GM12878 (cell line): ENCODE data around the gene NR2F6. TPM values are rescaled to one million over a fixed set of nuclear protein-coding genes. Genes with fewer than 3 reads are reported as not detected.

ENCODE experiments used
- ATAC-seq: fragments of 200-7000 bp; cut with Tn5 transposase; 3 replicates; pipeline ENCODE4 v1.9.1; 2020; ENCODE audit warnings: mild to moderate bottlenecking, moderate library complexity
- BruUV-seq: library from RNA; stranded (reverse); fragments of 400-500 nt; replicated peaks from 2 replicates; lab custom pipeline; 2021; lab: Mats Ljungman, UMichigan
- CTCF ChIA-PET: fragments of 300-600 bp; sonication (Branson Sonifier 250); formaldehyde crosslinking; extraction: SDS; loops from one replicate; lab custom pipeline; 2021; ENCODE audit warnings: inconsistent platforms; lab: Yijun Ruan, JAX
- POLR2A ChIA-PET: fragments of 350-600 bp; formaldehyde crosslinking; extraction: SDS; loops from one replicate; lab custom pipeline; 2021; ENCODE audit warnings: inconsistent platforms; lab: Charles Lee
- RAD21 ChIA-PET: fragments of 300-600 bp; sonication (Branson Sonifier 250); formaldehyde crosslinking; loops from one replicate; lab custom pipeline; 2023; ENCODE audit warnings: antibody characterized with exemption; ENCODE audit not compliant: unreplicated experiment; lab: Charles Lee
- SMC1A ChIA-PET: fragments of 300-600 bp; sonication (Branson Sonifier 250); formaldehyde crosslinking; loops from one replicate; lab custom pipeline; 2023; ENCODE audit not compliant: unreplicated experiment, uncharacterized antibody; lab: Charles Lee
- DNase-seq: peaks from one replicate; pipeline ENCODE4 v3.0.0-alpha.2; 2011; ENCODE audit warnings: low read depth, low spot score
- FAIRE-seq: peaks from 3 replicates; lab custom pipeline; 2011; peaks lifted over from hg19 to GRCh38; lab: Jason Lieb, UNC
- H2AFZ ChIP-seq: 2 replicates; pipeline ENCODE4 v1.6.0; 2011; ENCODE audit warnings: low read depth, low read length, control low read depth; ENCODE audit not compliant: control insufficient read depth
- H3K27ac ChIP-seq: 2 replicates; pipeline ENCODE4 v1.5.1; 2011; ENCODE audit warnings: control low read depth; ENCODE audit not compliant: control insufficient read depth, insufficient read depth
- H3K27me3 ChIP-seq, 2 experiments: replicated peaks in 1 of 2; 2 replicates each; pipeline versions ENCODE4 v1.6.0 to v1.6.1; 2011; ENCODE audit warnings: low read length in 1 of 2; ENCODE audit not compliant: control insufficient read depth in 2 of 2, insufficient read depth in 2 of 2
- H3K36me3 ChIP-seq, 2 experiments: 2 replicates each; pipeline ENCODE4 v1.5.1; 2011; ENCODE audit warnings: low read length in 1 of 2; ENCODE audit not compliant: control insufficient read depth in 2 of 2, insufficient read depth in 2 of 2
- H3K4me1 ChIP-seq: 2 replicates; pipeline ENCODE4 v1.6.1; 2011; ENCODE audit warnings: mild to moderate bottlenecking, low read length, moderate library complexity, mixed read lengths; ENCODE audit not compliant: control insufficient read depth, insufficient read depth
- H3K4me2 ChIP-seq: 2 replicates; pipeline ENCODE4 v1.6.0; 2011; ENCODE audit warnings: control low read depth; ENCODE audit not compliant: control insufficient read depth, insufficient read depth
- H3K4me3 ChIP-seq: fragments of 200-600 bp; sonication (generic); 2 replicates; pipeline ENCODE4 v1.5.1; 2016
- H3K79me2 ChIP-seq: 2 replicates; pipeline ENCODE4 v1.6.0; 2011; ENCODE audit warnings: low read length; ENCODE audit not compliant: control insufficient read depth, insufficient read depth
- H3K9ac ChIP-seq: 2 replicates; pipeline ENCODE4 v1.8.0; 2011; ENCODE audit warnings: low read length, control low read depth, mixed read lengths; ENCODE audit not compliant: control insufficient read depth, insufficient read depth
- H3K9me3 ChIP-seq: replicated peaks from 3 replicates; pipeline ENCODE4 v1.5.1; 2011; ENCODE audit warnings: mild to moderate bottlenecking, low read length; ENCODE audit not compliant: control insufficient read depth, insufficient read depth
- H4K20me1 ChIP-seq: 2 replicates; pipeline ENCODE4 v1.6.0; 2011; ENCODE audit not compliant: control insufficient read depth, insufficient read depth
- GABPA ChIP-seq: IDR thresholded peaks from 2 replicates; pipeline ENCODE4 v1.6.1; 2014; ENCODE audit warnings: antibody characterized with exemption, low read depth, mild to moderate bottlenecking, inconsistent platforms
- IKZF1 ChIP-seq: fragments of 450-650 bp; conservative IDR thresholded peaks from 2 replicates; pipeline ENCODE4 v1.6.1; 2017; ENCODE audit warnings: antibody characterized with exemption, mild to moderate bottlenecking
- JUNB ChIP-seq: IDR thresholded peaks from 2 replicates; pipeline ENCODE4 v1.6.1; 2016; ENCODE audit warnings: antibody characterized with exemption, mild to moderate bottlenecking
- MEF2B ChIP-seq: fragments of 450-650 bp; IDR thresholded peaks from 2 replicates; pipeline ENCODE4 v1.6.1; 2018; ENCODE audit warnings: mild to moderate bottlenecking, moderate library complexity; ENCODE audit not compliant: partially characterized antibody, poor library complexity, severe bottlenecking
- MLLT1 ChIP-seq: fragments of 450-650 bp; IDR thresholded peaks from 2 replicates; pipeline ENCODE4 v1.6.1; 2016; ENCODE audit warnings: mild to moderate bottlenecking
- SPI1 ChIP-seq: IDR thresholded peaks from 2 replicates; pipeline ENCODE4 v1.6.1; 2011; ENCODE audit warnings: low read depth, mild to moderate bottlenecking, low read length, moderate library complexity, borderline replicate concordance; ENCODE audit not compliant: insufficient read depth
- WGBS: methylation state at CpG from one replicate; pipeline ENCODE4 v1.1.6; 2016; ENCODE audit warnings: low lambda C conversion rate; ENCODE audit not compliant: insufficient replicate concordance, insufficient coverage; ENCODE audit errors: missing lambda C conversion rate; 5-methylcytosine and 5-hydroxymethylcytosine counted together
- in situ Hi-C: fragments of 300-500 bp; cut with MboI; formaldehyde crosslinking; loops from 9 replicates; pipeline ENCODE4 v1.14.3; 2018; ENCODE audit warnings: mixed read lengths
- intact Hi-C: fragments of 100-400 bp; cut with micrococcal nuclease; formaldehyde crosslinking; loops from one replicate; pipeline ENCODE4 v1.14.2; 2022; ENCODE audit not compliant: unreplicated experiment
- polyA plus RNA-seq, 11 experiments: library from polyadenylated mRNA; depleted of rRNA in 4 of 11; unstranded in 6 of 11; stranded (reverse) in 5 of 11; fragments of >200 nt; fragmentation: Nextera tagmentation in 4 of 11; fragmentation: Illumina TruSeq in 1 of 11; extraction: Ambion mirVana in 4 of 11; extraction: Trizol in 1 of 11; gene quantifications; 1 replicate in 1 of 11; 2 replicates in 10 of 11; pipeline versions ENCODE4 v1.2.1 to v1.2.3, GENCODE V29; 2011 to 2016; ENCODE audit warnings: inconsistent platforms in 2 of 11, missing spikeins in 2 of 11, low read depth in 1 of 11
- total RNA-seq, 4 experiments: library from RNA; depleted of rRNA in 3 of 4; stranded (reverse); fragments of >200 nt in 3 of 4; fragmentation: Illumina TruSeq in 1 of 4; extraction: Trizol in 1 of 4; gene quantifications; 2 replicates each; pipeline versions ENCODE4 v1.2.1 to v1.2.3, GENCODE V29; 2013 to 2021
- TF ChIP-seq, protein P1 (sequence below): fragments of 450-650 bp; formaldehyde crosslinking; IDR thresholded peaks from 2 replicates; pipeline ENCODE4 v1.4.0; 2020; ENCODE audit warnings: mild to moderate bottlenecking, moderate library complexity

Gene NR2F6
- total and polyA plus RNA-seq, 10 of the 15 experiments (the other 5 are each of a cell fraction or from before 2014, with no cell fraction given), result 0.18 to 15.5 (median 6.1) TPM

DNA sequence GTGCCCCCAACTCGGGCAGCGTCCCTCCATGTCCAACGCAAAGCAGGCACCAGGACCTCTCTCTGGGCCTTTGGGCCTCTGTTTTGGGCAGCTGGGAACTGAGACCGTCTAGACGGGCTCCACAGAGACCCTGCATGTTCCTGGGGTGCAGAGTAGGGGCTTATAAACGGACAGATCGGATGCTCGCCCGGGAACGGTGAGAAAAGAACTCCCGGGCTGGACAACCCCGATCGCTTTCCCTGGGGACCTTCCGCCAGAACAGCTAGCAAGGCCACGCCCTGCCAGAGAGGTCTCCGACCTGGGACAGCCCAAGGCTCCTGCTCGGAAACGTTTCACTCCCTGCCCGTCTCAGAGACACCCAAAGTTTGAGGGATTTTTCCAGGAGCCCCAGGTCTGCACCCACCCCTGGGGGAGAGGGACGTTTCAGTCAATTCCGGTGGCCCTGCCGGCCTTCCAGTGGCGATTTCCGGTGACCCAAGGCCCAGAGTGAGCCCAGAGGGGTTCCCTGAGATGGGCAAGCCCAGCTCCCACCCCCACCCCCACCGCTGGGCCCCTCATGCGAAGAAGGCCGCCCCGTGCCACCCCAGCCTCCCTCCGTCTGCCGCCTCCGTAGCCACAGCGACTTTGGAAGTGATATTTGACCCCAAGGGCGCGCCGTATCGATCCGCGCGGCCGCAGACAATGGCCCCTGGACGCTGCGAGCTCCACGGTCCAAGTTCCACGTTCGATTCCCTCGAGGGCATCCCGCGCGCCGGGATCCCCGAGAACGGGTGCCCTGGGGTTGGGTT is 1.7 kb downstream of the NR2F6 start:
- Histone ChIP-seq H4K20me1 (no peaks in the 10 kb centered on the region), H3K27ac (no peak overlapping the region), H3K4me2 (peak overlapping the region; percentile 77), H3K36me3 (peaks cover 0 to 2% of the 10 kb centered on the region in 2 experiments; a peak in 1 of 4 replicates), H3K79me2 (peaks cover 7% of the 10 kb centered on the region), H3K9me3 (no peaks in the 10 kb centered on the region), H3K4me1 (peaks cover 14% of the 10 kb centered on the region), H3K9ac (no peak overlapping the region), H3K27me3 (no peaks in the 10 kb centered on the region), H2AFZ (no peak overlapping the region), H3K4me3 (peak overlapping the region; percentile 70)
- ATAC-seq, result no peak
- TF ChIP-seq, protein P1, sequence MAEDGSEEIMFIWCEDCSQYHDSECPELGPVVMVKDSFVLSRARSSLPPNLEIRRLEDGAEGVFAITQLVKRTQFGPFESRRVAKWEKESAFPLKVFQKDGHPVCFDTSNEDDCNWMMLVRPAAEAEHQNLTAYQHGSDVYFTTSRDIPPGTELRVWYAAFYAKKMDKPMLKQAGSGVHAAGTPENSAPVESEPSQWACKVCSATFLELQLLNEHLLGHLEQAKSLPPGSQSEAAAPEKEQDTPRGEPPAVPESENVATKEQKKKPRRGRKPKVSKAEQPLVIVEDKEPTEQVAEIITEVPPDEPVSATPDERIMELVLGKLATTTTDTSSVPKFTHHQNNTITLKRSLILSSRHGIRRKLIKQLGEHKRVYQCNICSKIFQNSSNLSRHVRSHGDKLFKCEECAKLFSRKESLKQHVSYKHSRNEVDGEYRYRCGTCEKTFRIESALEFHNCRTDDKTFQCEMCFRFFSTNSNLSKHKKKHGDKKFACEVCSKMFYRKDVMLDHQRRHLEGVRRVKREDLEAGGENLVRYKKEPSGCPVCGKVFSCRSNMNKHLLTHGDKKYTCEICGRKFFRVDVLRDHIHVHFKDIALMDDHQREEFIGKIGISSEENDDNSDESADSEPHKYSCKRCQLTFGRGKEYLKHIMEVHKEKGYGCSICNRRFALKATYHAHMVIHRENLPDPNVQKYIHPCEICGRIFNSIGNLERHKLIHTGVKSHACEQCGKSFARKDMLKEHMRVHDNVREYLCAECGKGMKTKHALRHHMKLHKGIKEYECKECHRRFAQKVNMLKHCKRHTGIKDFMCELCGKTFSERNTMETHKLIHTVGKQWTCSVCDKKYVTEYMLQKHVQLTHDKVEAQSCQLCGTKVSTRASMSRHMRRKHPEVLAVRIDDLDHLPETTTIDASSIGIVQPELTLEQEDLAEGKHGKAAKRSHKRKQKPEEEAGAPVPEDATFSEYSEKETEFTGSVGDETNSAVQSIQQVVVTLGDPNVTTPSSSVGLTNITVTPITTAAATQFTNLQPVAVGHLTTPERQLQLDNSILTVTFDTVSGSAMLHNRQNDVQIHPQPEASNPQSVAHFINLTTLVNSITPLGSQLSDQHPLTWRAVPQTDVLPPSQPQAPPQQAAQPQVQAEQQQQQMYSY (CRISPR knock-in tag), result no peak
- TF ChIP-seq MEF2B (no peak), GABPA (no peak), IKZF1 (peak; percentile 22; the same call in 1 of the 2 replicates), MLLT1 (0 out of 2 replicates have a peak, but pooled peaks have one; percentile 18), SPI1 (no peak), JUNB (no peak)
- RAD21 ChIA-PET, result interaction anchor here (1.1 kb wide), 1 partner anchor 16 kb away, joined by 4 read pairs; no protein-coding TSS in a partner anchor
- DNase-seq, result no peak
- CTCF ChIA-PET, result interaction anchor here (0.9 to 1.8 kb wide), 3 partner anchors 9 to 177 kb away, joined by 3 to 6 read pairs (median 4); partner anchors contain the start of gene BABAM1
- no peak for FAIRE-seq
- intact Hi-C loops (no loop called here), in situ Hi-C loops (no loop called here)
- BruUV-seq, result no TSS peak
- POLR2A ChIA-PET, result interaction anchor here (0.5 to 1.2 kb wide), 3 partner anchors 9 to 46 kb away, joined by 3 to 4 read pairs (median 4); partner anchors contain the start of gene BABAM1
- SMC1A ChIA-PET, result interaction anchor here (0.9 to 2.0 kb wide), 2 partner anchors 29 to 163 kb away, joined by 3 to 6 read pairs; partner anchors contain the start of gene USE1
- WGBS, result 13% methylated on average over 45 of the region's 52 CpGs
